GM23338 (cell line): ENCODE data around the gene SDR39U1. TPM values are rescaled to one million over a fixed set of nuclear protein-coding genes. Genes with fewer than 3 reads are reported as not detected.

ENCODE experiments used
- ATAC-seq: fragments of 200-7000 bp; cut with Tn5 transposase; 3 replicates; pipeline ENCODE4 v1.9.1; 2020
- DNase-seq: peaks from one replicate; pipeline ENCODE4 v3.0.0-alpha.2; 2015; ENCODE audit warnings: low spot score
- H2AFZ ChIP-seq: fragments of 200-600 bp; sonication (generic); 2 replicates; pipeline ENCODE4 v1.8.0; 2016; ENCODE audit warnings: antibody characterized with exemption, mild to moderate bottlenecking, moderate library complexity
- H3F3A ChIP-seq: fragments of 200-600 bp; sonication (generic); replicated peaks from 2 replicates; pipeline ENCODE4 v1.8.0; 2017; ENCODE audit warnings: antibody characterized with exemption, mixed run types, low read depth
- H3K27ac ChIP-seq: fragments of 200-600 bp; sonication (generic); 2 replicates; pipeline ENCODE4 v1.6.1; 2016; ENCODE audit warnings: low read depth
- H3K27me3 ChIP-seq: fragments of 200-600 bp; sonication (generic); 2 replicates; pipeline ENCODE4 v1.8.0; 2016; ENCODE audit warnings: mild to moderate bottlenecking, mixed run types, moderate library complexity; ENCODE audit not compliant: insufficient read depth
- H3K36me3 ChIP-seq: fragments of 200-600 bp; sonication (generic); 2 replicates; pipeline ENCODE4 v1.8.0; 2016; ENCODE audit warnings: mild to moderate bottlenecking; ENCODE audit not compliant: insufficient read depth
- H3K4me1 ChIP-seq: fragments of 200-600 bp; sonication (generic); 2 replicates; pipeline ENCODE4 v1.8.0; 2016; ENCODE audit warnings: mild to moderate bottlenecking, moderate library complexity; ENCODE audit not compliant: insufficient read depth
- H3K4me2 ChIP-seq: fragments of 200-600 bp; sonication (generic); 2 replicates; pipeline ENCODE4 v1.7.1; 2017; ENCODE audit warnings: mixed run types
- H3K4me3 ChIP-seq: fragments of 200-600 bp; sonication (generic); 2 replicates; pipeline ENCODE4 v1.6.1; 2016; ENCODE audit warnings: mixed run types
- H3K79me2 ChIP-seq: fragments of 200-600 bp; sonication (generic); replicated peaks from 2 replicates; pipeline ENCODE4 v1.8.0; 2017; ENCODE audit warnings: mild to moderate bottlenecking; ENCODE audit not compliant: insufficient read depth
- H3K9me2 ChIP-seq: fragments of 200-600 bp; sonication (generic); 2 replicates; pipeline ENCODE4 v1.8.0; 2017; ENCODE audit not compliant: insufficient read depth
- H4K20me1 ChIP-seq: fragments of 200-600 bp; sonication (generic); replicated peaks from 2 replicates; pipeline ENCODE4 v1.8.0; 2017; ENCODE audit warnings: mild to moderate bottlenecking; ENCODE audit not compliant: insufficient read depth
- H3K27ac Mint-ChIP-seq: 2 replicates; pipeline ENCODE4 v1.8.0; 2020; ENCODE audit warnings: inconsistent platforms, mild to moderate bottlenecking, moderate library complexity, mixed read lengths
- H3K27me3 Mint-ChIP-seq: 3 replicates; pipeline ENCODE4 v1.8.0; 2022; ENCODE audit warnings: low read depth, mild to moderate bottlenecking, moderate library complexity, mixed read lengths, inconsistent platforms; ENCODE audit not compliant: insufficient read depth, poor library complexity
- H3K36me3 Mint-ChIP-seq: 3 replicates; pipeline ENCODE4 v1.8.0; 2021; ENCODE audit warnings: low read depth, mild to moderate bottlenecking, inconsistent platforms, moderate library complexity, mixed read lengths
- H3K4me1 Mint-ChIP-seq: 3 replicates; pipeline ENCODE4 v1.8.0; 2020; ENCODE audit warnings: mild to moderate bottlenecking, inconsistent platforms, mixed read lengths
- H3K4me3 Mint-ChIP-seq: 3 replicates; pipeline ENCODE4 v1.8.0; 2021; ENCODE audit warnings: moderate library complexity, mild to moderate bottlenecking, inconsistent platforms, mixed read lengths
- H3K9me3 Mint-ChIP-seq: 3 replicates; pipeline ENCODE4 v1.8.0; 2020; ENCODE audit warnings: moderate library complexity, mild to moderate bottlenecking, inconsistent platforms, mixed read lengths
- CREB1 ChIP-seq: fragments of 250-450 bp; sonication (Bioruptor Pico); IDR thresholded peaks from 2 replicates; pipeline ENCODE4 v1.5.0; 2020; ENCODE audit warnings: low read depth, mild to moderate bottlenecking, moderate library complexity
- EZH2 ChIP-seq: fragments of 200-600 bp; sonication (generic); IDR thresholded peaks from one replicate; pipeline ENCODE4 v1.8.0; 2017; ENCODE audit warnings: antibody characterized with exemption, mild to moderate bottlenecking, low read depth; ENCODE audit not compliant: unreplicated experiment
- EZH2phosphoT487 ChIP-seq: fragments of 200-600 bp; sonication (generic); IDR thresholded peaks from one replicate; pipeline ENCODE4 v1.8.1; 2018; ENCODE audit warnings: antibody characterized with exemption; ENCODE audit not compliant: unreplicated experiment
- JUNB ChIP-seq: IDR thresholded peaks from one replicate; pipeline ENCODE4 v1.6.1; 2016; ENCODE audit warnings: antibody characterized with exemption; ENCODE audit not compliant: unreplicated experiment
- NANOG ChIP-seq: IDR thresholded peaks from 2 replicates; pipeline ENCODE4 v1.6.1; 2016; ENCODE audit warnings: antibody characterized with exemption, borderline replicate concordance
- POLR2AphosphoS5 ChIP-seq: IDR thresholded peaks from 2 replicates; pipeline ENCODE4 v1.6.1; 2016; ENCODE audit warnings: antibody characterized with exemption, low read depth
- STAT1 ChIP-seq: IDR thresholded peaks from one replicate; pipeline ENCODE4 v1.6.1; 2016; ENCODE audit warnings: antibody characterized with exemption; ENCODE audit not compliant: unreplicated experiment
- ZNF114 ChIP-seq: fragments of 250-450 bp; sonication (Bioruptor Pico); IDR thresholded peaks from 2 replicates; pipeline ENCODE4 v1.5.0; 2020; ENCODE audit warnings: mild to moderate bottlenecking, moderate library complexity
- ZNF331 ChIP-seq: fragments of 250-450 bp; sonication (Bioruptor Pico); IDR thresholded peaks from 2 replicates; pipeline ENCODE4 v1.5.0; 2020; ENCODE audit warnings: low read depth, mild to moderate bottlenecking, moderate library complexity
- polyA plus RNA-seq: library from polyadenylated mRNA; unstranded; fragments of >200 nt; fragmentation: Nextera tagmentation; extraction: Ambion mirVana; gene quantifications from 2 replicates; pipeline ENCODE4 v1.2.1, GENCODE V29; 2016
- total RNA-seq: library from RNA; depleted of rRNA; stranded (reverse); fragments of >200 nt; shearing (Covaris generic); gene quantifications from 2 replicates; pipeline ENCODE4 v1.2.3, GENCODE V29; 2014
- TF ChIP-seq, protein P1 (sequence below): IDR thresholded peaks from one replicate; pipeline ENCODE4 v1.6.1; 2018; ENCODE audit warnings: antibody characterized with exemption; ENCODE audit not compliant: unreplicated experiment
- TF ChIP-seq, protein P2 (sequence below): fragments of 250-450 bp; sonication (Bioruptor Pico); IDR thresholded peaks from 2 replicates; pipeline ENCODE4 v1.5.0; 2020; ENCODE audit warnings: mild to moderate bottlenecking, moderate library complexity
- TF ChIP-seq, protein P3 (sequence below): IDR thresholded peaks from 2 replicates; pipeline ENCODE4 v1.6.1; 2016; ENCODE audit warnings: antibody characterized with exemption
- TF ChIP-seq, protein P4 (sequence below), 2 experiments: fragments of 200-600 bp in 1 of 2; sonication (generic) in 1 of 2; conservative IDR thresholded peaks; 2 replicates each; pipeline versions ENCODE4 v1.5.1 to v1.6.1; 2016 to 2017; ENCODE audit warnings: antibody characterized with exemption in 2 of 2, low read depth in 2 of 2, mild to moderate bottlenecking in 2 of 2, moderate library complexity in 1 of 2

SDR39U1 gene
- total and polyA plus RNA-seq, 2 experiments from 2014 or later: 22.9 to 66.5 TPM

DNA sequence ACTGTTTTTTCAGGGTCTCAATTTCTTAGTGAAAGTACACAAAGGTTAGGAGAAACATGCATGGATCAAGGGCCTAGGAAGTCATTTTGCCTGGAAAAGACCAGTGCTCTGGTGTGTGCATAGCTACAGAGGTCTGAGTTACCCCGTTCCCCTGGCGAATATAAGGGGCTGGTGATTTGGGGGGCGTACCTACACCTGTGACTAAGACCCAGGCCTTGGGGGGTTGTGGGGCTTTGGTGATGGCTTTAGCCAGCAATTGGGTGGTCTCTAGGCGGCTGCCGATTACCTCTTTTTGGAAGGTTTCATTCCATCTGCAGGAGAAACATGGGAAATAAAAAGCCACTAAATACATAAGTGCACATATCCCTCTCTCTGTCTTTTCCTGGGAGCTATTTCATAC is 1.1 kb downstream of the SDR39U1 start:
- Mint-ChIP-seq H3K4me3 (peak overlapping the region; percentile 88), H3K9me3 (no peaks in the 10 kb centered on the region), H3K36me3 (peaks cover 41% of the 10 kb centered on the region), H3K4me1 (peaks cover 9% of the 10 kb centered on the region; the same call in 2 of the 3 replicates), H3K27me3 (peaks cover 7% of the 10 kb centered on the region), H3K27ac (peak overlapping the region; percentile 99)
- Histone ChIP-seq H3F3A (peaks cover 7% of the 10 kb centered on the region; the same call in 1 of the 2 replicates), H3K79me2 (peaks cover 13% of the 10 kb centered on the region), H3K27ac (peak overlapping the region; percentile 97; the same call in 1 of the 2 replicates), H3K9me2 (no peaks in the 10 kb centered on the region), H3K4me1 (peaks cover 13% of the 10 kb centered on the region), H3K4me2 (peak overlapping the region; percentile 84), H3K27me3 (no peaks in the 10 kb centered on the region), H3K4me3 (peak overlapping the region; percentile 70), H4K20me1 (no peaks in the 10 kb centered on the region; the same call in 1 of the 2 replicates), H3K36me3 (peaks cover 7% of the 10 kb centered on the region; the same call in 1 of the 2 replicates), H2AFZ (no peak overlapping the region)
- DNase-seq (no peak), ATAC-seq (no peak)
- TF ChIP-seq JUNB (no peak), EZH2 (no peak), ZNF331 (CRISPR knock-in tag) (no peak), STAT1 (no peak), CREB1 (no peak), POLR2AphosphoS5 (no peak), EZH2phosphoT487 (no peak), NANOG (no peak), ZNF114 (CRISPR knock-in tag) (no peak)
- TF ChIP-seq, protein P1, sequence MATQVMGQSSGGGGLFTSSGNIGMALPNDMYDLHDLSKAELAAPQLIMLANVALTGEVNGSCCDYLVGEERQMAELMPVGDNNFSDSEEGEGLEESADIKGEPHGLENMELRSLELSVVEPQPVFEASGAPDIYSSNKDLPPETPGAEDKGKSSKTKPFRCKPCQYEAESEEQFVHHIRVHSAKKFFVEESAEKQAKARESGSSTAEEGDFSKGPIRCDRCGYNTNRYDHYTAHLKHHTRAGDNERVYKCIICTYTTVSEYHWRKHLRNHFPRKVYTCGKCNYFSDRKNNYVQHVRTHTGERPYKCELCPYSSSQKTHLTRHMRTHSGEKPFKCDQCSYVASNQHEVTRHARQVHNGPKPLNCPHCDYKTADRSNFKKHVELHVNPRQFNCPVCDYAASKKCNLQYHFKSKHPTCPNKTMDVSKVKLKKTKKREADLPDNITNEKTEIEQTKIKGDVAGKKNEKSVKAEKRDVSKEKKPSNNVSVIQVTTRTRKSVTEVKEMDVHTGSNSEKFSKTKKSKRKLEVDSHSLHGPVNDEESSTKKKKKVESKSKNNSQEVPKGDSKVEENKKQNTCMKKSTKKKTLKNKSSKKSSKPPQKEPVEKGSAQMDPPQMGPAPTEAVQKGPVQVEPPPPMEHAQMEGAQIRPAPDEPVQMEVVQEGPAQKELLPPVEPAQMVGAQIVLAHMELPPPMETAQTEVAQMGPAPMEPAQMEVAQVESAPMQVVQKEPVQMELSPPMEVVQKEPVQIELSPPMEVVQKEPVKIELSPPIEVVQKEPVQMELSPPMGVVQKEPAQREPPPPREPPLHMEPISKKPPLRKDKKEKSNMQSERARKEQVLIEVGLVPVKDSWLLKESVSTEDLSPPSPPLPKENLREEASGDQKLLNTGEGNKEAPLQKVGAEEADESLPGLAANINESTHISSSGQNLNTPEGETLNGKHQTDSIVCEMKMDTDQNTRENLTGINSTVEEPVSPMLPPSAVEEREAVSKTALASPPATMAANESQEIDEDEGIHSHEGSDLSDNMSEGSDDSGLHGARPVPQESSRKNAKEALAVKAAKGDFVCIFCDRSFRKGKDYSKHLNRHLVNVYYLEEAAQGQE: no peak
- TF ChIP-seq, protein P2, sequence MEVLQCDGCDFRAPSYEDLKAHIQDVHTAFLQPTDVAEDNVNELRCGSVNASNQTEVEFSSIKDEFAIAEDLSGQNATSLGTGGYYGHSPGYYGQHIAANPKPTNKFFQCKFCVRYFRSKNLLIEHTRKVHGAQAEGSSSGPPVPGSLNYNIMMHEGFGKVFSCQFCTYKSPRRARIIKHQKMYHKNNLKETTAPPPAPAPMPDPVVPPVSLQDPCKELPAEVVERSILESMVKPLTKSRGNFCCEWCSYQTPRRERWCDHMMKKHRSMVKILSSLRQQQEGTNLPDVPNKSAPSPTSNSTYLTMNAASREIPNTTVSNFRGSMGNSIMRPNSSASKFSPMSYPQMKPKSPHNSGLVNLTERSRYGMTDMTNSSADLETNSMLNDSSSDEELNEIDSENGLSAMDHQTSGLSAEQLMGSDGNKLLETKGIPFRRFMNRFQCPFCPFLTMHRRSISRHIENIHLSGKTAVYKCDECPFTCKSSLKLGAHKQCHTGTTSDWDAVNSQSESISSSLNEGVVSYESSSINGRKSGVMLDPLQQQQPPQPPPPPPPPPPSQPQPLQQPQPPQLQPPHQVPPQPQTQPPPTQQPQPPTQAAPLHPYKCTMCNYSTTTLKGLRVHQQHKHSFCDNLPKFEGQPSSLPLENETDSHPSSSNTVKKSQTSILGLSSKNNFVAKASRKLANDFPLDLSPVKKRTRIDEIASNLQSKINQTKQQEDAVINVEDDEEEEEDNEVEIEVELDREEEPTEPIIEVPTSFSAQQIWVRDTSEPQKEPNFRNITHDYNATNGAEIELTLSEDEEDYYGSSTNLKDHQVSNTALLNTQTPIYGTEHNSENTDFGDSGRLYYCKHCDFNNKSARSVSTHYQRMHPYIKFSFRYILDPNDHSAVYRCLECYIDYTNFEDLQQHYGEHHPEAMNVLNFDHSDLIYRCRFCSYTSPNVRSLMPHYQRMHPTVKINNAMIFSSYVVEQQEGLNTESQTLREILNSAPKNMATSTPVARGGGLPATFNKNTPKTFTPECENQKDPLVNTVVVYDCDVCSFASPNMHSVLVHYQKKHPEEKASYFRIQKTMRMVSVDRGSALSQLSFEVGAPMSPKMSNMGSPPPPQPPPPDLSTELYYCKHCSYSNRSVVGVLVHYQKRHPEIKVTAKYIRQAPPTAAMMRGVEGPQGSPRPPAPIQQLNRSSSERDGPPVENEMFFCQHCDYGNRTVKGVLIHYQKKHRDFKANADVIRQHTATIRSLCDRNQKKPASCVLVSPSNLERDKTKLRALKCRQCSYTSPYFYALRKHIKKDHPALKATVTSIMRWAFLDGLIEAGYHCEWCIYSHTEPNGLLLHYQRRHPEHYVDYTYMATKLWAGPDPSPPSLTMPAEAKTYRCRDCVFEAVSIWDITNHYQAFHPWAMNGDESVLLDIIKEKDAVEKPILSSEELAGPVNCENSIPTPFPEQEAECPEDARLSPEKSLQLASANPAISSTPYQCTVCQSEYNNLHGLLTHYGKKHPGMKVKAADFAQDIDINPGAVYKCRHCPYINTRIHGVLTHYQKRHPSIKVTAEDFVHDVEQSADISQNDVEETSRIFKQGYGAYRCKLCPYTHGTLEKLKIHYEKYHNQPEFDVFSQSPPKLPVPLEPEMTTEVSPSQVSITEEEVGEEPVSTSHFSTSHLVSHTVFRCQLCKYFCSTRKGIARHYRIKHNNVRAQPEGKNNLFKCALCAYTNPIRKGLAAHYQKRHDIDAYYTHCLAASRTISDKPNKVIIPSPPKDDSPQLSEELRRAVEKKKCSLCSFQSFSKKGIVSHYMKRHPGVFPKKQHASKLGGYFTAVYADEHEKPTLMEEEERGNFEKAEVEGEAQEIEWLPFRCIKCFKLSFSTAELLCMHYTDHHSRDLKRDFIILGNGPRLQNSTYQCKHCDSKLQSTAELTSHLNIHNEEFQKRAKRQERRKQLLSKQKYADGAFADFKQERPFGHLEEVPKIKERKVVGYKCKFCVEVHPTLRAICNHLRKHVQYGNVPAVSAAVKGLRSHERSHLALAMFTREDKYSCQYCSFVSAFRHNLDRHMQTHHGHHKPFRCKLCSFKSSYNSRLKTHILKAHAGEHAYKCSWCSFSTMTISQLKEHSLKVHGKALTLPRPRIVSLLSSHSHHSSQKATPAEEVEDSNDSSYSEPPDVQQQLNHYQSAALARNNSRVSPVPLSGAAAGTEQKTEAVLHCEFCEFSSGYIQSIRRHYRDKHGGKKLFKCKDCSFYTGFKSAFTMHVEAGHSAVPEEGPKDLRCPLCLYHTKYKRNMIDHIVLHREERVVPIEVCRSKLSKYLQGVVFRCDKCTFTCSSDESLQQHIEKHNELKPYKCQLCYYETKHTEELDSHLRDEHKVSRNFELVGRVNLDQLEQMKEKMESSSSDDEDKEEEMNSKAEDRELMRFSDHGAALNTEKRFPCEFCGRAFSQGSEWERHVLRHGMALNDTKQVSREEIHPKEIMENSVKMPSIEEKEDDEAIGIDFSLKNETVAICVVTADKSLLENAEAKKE (CRISPR knock-in tag): no peak
- TF ChIP-seq, protein P3, sequence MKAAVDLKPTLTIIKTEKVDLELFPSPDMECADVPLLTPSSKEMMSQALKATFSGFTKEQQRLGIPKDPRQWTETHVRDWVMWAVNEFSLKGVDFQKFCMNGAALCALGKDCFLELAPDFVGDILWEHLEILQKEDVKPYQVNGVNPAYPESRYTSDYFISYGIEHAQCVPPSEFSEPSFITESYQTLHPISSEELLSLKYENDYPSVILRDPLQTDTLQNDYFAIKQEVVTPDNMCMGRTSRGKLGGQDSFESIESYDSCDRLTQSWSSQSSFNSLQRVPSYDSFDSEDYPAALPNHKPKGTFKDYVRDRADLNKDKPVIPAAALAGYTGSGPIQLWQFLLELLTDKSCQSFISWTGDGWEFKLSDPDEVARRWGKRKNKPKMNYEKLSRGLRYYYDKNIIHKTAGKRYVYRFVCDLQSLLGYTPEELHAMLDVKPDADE: no peak
- TF ChIP-seq, protein P4, sequence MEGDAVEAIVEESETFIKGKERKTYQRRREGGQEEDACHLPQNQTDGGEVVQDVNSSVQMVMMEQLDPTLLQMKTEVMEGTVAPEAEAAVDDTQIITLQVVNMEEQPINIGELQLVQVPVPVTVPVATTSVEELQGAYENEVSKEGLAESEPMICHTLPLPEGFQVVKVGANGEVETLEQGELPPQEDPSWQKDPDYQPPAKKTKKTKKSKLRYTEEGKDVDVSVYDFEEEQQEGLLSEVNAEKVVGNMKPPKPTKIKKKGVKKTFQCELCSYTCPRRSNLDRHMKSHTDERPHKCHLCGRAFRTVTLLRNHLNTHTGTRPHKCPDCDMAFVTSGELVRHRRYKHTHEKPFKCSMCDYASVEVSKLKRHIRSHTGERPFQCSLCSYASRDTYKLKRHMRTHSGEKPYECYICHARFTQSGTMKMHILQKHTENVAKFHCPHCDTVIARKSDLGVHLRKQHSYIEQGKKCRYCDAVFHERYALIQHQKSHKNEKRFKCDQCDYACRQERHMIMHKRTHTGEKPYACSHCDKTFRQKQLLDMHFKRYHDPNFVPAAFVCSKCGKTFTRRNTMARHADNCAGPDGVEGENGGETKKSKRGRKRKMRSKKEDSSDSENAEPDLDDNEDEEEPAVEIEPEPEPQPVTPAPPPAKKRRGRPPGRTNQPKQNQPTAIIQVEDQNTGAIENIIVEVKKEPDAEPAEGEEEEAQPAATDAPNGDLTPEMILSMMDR (conservative IDR thresholded peaks at IDR 0.05; ENCODE audit: low read depth in 2 of 2): no peak
